ENCODE measurements around the gene ZNF440.
"Not testable (repeated sequence)": the region's sequence is repeated elsewhere in the genome, so short reads cannot be mapped to it uniquely, and the experiment has no call there.

Gene ZNF440

GRCh38 chr19:11856596-11857250 is 42.6 kb downstream of the ZNF440 start:
- Histone ChIP-seq H3F3A (ENCODE audit: control insufficient read depth, insufficient read depth) (no peaks in the 10 kb centered on the region), H3K4me1 (ENCODE audit: control insufficient read depth, low read length) (no peaks in the 10 kb centered on the region), H3K9me2 (replicated peaks; ENCODE audit: control insufficient read depth, low read length) (no peaks in the 10 kb centered on the region), H3K4me2 (ENCODE audit: low read length) (no peak overlapping the region), H3K27ac (ENCODE audit: low read depth, low read length) (no peak overlapping the region), H3K36me3 (ENCODE audit: control insufficient read depth, low read length) (peaks cover 33% of the 10 kb centered on the region), H3K9me3 (ENCODE audit: control insufficient read depth, insufficient read depth, low read length) (peaks cover 12% of the 10 kb centered on the region; the same call in 1 of the 2 replicates), H3K4me3 (ENCODE audit: low read length) (no peak overlapping the region), H3K27me3 (ENCODE audit: control insufficient read depth, low read length) (no peaks in the 10 kb centered on the region), H4K20me1 (ENCODE audit: control insufficient read depth, insufficient read depth, low read depth, low read length) (no peaks in the 10 kb centered on the region), H3K79me2 (ENCODE audit: control insufficient read depth, low read length) (peaks cover 55% of the 10 kb centered on the region)
- no peak for TF ChIP-seq CTCF (IDR thresholded peaks at IDR 0.05; ENCODE audit: low read depth, low read length, poor library complexity, severe bottlenecking)
- TF ChIP-seq EZH2phosphoT487 (IDR thresholded peaks at IDR 0.05; ENCODE audit: borderline replicate concordance, low read length): no peak

- Histone ChIP-seq H3K27ac (ENCODE audit: low read depth, low read length) (no peak overlapping the region), H3K27me3 (ENCODE audit: control insufficient read depth, low read length) (no peaks in the 10 kb centered on the region), H3F3A (ENCODE audit: control insufficient read depth, insufficient read depth) (no peaks in the 10 kb centered on the region), H3K4me2 (ENCODE audit: low read length) (no peak overlapping the region), H3K9me2 (replicated peaks; ENCODE audit: control insufficient read depth, low read length) (no peaks in the 10 kb centered on the region), H4K20me1 (ENCODE audit: control insufficient read depth, insufficient read depth, low read depth, low read length) (no peaks in the 10 kb centered on the region), H3K4me3 (ENCODE audit: low read length) (no peak overlapping the region), H3K79me2 (ENCODE audit: control insufficient read depth, low read length) (peaks cover 31% of the 10 kb centered on the region), H3K9me3 (ENCODE audit: control insufficient read depth, insufficient read depth, low read length) (peaks cover 14% of the 10 kb centered on the region; the same call in 1 of the 2 replicates), H3K36me3 (ENCODE audit: control insufficient read depth, low read length) (peaks cover 22% of the 10 kb centered on the region), H3K4me1 (ENCODE audit: control insufficient read depth, low read length) (no peaks in the 10 kb centered on the region)
- no peak for TF ChIP-seq CTCF (IDR thresholded peaks at IDR 0.05; ENCODE audit: low read depth, low read length, poor library complexity, severe bottlenecking)
- no peak for TF ChIP-seq EZH2phosphoT487 (IDR thresholded peaks at IDR 0.05; ENCODE audit: borderline replicate concordance, low read length)
Observed at GRCh38 chr19:11860721-11861120, 46.6 kb downstream of the ZNF440 start.

GRCh38 chr19:11861301-11861700 is 47.2 kb downstream of the ZNF440 start:
- H3K36me3 ChIP-seq (ENCODE audit: control insufficient read depth, low read length): peaks cover 27% of the 10 kb centered on the region
- peaks cover 29% of the 10 kb centered on the region for H3K79me2 ChIP-seq (ENCODE audit: control insufficient read depth, low read length)
- no peaks in the 10 kb centered on the region for H3F3A ChIP-seq (ENCODE audit: control insufficient read depth, insufficient read depth)
- H3K9me2 ChIP-seq (replicated peaks; ENCODE audit: control insufficient read depth, low read length): no peaks in the 10 kb centered on the region
- no peaks in the 10 kb centered on the region for H3K4me1 ChIP-seq (ENCODE audit: control insufficient read depth, low read length)
- H3K27me3 ChIP-seq (ENCODE audit: control insufficient read depth, low read length): no peaks in the 10 kb centered on the region
- no peak overlapping the region for H3K4me2 ChIP-seq (ENCODE audit: low read length)
- peaks cover 17% of the 10 kb centered on the region; the same call in 1 of the 2 replicates for H3K9me3 ChIP-seq (ENCODE audit: control insufficient read depth, insufficient read depth, low read length)
- TF ChIP-seq CTCF (IDR thresholded peaks at IDR 0.05; ENCODE audit: low read depth, low read length, poor library complexity, severe bottlenecking) (no peak), EZH2phosphoT487 (IDR thresholded peaks at IDR 0.05; ENCODE audit: borderline replicate concordance, low read length) (no peak)
- no peak overlapping the region for H3K27ac ChIP-seq (ENCODE audit: low read depth, low read length)
- H4K20me1 ChIP-seq (ENCODE audit: control insufficient read depth, insufficient read depth, low read depth, low read length): no peaks in the 10 kb centered on the region
- no peak overlapping the region for H3K4me3 ChIP-seq (ENCODE audit: low read length)

GRCh38 chr19:11867766-11868165 is 53.7 kb downstream of the ZNF440 start:
- peaks cover 31% of the 10 kb centered on the region for H3K9me3 ChIP-seq (ENCODE audit: control insufficient read depth, insufficient read depth, low read length)
- H3K27me3 ChIP-seq (ENCODE audit: control insufficient read depth, low read length); H3K79me2 ChIP-seq (ENCODE audit: control insufficient read depth, low read length); H3K9me2 ChIP-seq (replicated peaks; ENCODE audit: control insufficient read depth, low read length); H3K4me1 ChIP-seq (ENCODE audit: control insufficient read depth, low read length); H3K4me2 ChIP-seq (ENCODE audit: low read length); H4K20me1 ChIP-seq (ENCODE audit: control insufficient read depth, insufficient read depth, low read depth, low read length); H3K4me3 ChIP-seq (ENCODE audit: low read length); H3F3A ChIP-seq (ENCODE audit: control insufficient read depth, insufficient read depth); H3K27ac ChIP-seq (ENCODE audit: low read depth, low read length): not testable (repeated sequence)
- H3K36me3 ChIP-seq (ENCODE audit: control insufficient read depth, low read length): peaks cover 52% of the 10 kb centered on the region
